MM.1S (cell line): Measurements from ENCODE around the gene COL2A1.

ENCODE experiments used
- EZH2 ChIP-seq: fragments of 300-600 bp; sonication (generic); optimal IDR thresholded peaks from 2 replicates; pipeline ENCODE3; 2017; ENCODE audit warnings: low read depth, mild to moderate bottlenecking, antibody characterized with exemption, low read length, mixed read lengths
- EZH2phosphoT487 ChIP-seq: fragments of 300-600 bp; sonication (generic); IDR thresholded peaks from 2 replicates; pipeline ENCODE4 v1.6.1; 2018; ENCODE audit warnings: antibody characterized with exemption, low read length
- TF ChIP-seq, protein P1 (sequence below): fragments of 300-600 bp; sonication (generic); IDR thresholded peaks from 2 replicates; pipeline ENCODE4 v1.5.1; 2016; ENCODE audit warnings: antibody characterized with exemption, low read length, mixed read lengths

GRCh38 chr12:47997321-47997720, 7.0 kb downstream of the COL2A1 start:
- TF ChIP-seq, protein P1, sequence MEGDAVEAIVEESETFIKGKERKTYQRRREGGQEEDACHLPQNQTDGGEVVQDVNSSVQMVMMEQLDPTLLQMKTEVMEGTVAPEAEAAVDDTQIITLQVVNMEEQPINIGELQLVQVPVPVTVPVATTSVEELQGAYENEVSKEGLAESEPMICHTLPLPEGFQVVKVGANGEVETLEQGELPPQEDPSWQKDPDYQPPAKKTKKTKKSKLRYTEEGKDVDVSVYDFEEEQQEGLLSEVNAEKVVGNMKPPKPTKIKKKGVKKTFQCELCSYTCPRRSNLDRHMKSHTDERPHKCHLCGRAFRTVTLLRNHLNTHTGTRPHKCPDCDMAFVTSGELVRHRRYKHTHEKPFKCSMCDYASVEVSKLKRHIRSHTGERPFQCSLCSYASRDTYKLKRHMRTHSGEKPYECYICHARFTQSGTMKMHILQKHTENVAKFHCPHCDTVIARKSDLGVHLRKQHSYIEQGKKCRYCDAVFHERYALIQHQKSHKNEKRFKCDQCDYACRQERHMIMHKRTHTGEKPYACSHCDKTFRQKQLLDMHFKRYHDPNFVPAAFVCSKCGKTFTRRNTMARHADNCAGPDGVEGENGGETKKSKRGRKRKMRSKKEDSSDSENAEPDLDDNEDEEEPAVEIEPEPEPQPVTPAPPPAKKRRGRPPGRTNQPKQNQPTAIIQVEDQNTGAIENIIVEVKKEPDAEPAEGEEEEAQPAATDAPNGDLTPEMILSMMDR, result no peak
- no peak for TF ChIP-seq EZH2
- TF ChIP-seq EZH2phosphoT487, result no peak
